Measurements from ENCODE around the gene DAZAP2.
"Not testable (repeated sequence)": the region's sequence is repeated elsewhere in the genome, so short reads cannot be mapped to it uniquely, and the experiment has no call there.

GRCh38 chr12:51291603-51292513 lies 53.2 kb downstream of the DAZAP2 start:
- TF ChIP-seq CTCF (conservative IDR thresholded peaks at IDR 0.05; ENCODE audit: low read depth, low read length); EZH2 (IDR thresholded peaks at IDR 0.05; ENCODE audit: low read length, unreplicated experiment): not testable (repeated sequence)

Data from PC-3 (cell line).